HL-60/S4 (cell line): ENCODE results near the gene MLLT3.

Experiments used
- in situ Hi-C: fragments of 300-500 bp; cut with MboI; formaldehyde crosslinking; loops from 2 replicates; pipeline ENCODE4 v1.14.3; 2022; ENCODE audit warnings: low sequenced_read_pairs

The MLLT3 gene

DNA sequence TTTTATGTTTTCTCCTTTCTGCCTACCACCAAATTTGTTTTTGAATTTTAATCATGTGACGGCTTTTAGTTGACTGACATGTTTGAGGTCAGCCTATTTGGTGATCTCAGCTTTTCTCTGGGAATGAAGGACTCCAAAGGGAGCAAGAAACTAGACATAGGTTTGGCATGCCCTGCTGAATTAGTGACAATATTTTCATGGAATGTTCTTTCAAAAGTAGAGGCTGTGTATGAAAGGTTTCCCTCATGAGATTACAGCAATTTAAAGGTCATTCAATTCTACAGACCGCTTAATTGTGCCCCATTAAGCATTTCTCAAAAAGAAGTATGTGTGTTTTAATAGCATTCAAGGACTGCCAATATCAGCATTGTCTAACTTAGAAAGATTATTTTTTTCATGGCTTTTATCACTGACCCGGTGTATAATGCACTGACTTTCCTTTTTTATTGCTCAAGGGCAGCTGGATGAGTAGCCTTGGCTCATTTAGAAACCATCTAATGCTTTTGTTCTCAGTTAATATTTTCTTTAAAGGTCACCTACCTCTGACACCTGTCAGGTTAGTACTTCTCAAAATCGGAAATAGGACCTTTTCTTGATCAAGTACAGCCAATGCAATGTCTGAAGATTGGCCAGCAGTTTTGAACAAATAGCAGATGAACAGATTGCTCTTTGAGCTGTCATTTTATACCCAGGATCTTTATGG, 8.1 kb upstream of the MLLT3 start:
- in situ Hi-C loops = no loop called here

GRCh38 chr9:20625003-20625349, 2.7 kb upstream of the MLLT3 start:
- in situ Hi-C loops = no loop called here

- in situ Hi-C loops = no loop called here
Measured at GRCh38 chr9:20624201-20625002, 2.1 kb upstream of the MLLT3 start.

GRCh38 chr9:20623748-20624124, 1.4 kb upstream of the MLLT3 start:
- in situ Hi-C loops = no loop called here

GRCh38 chr9:20623021-20623747, 885 bp upstream of the MLLT3 start:
- in situ Hi-C loops = no loop called here

GRCh38 chr9:20621471-20622329, 599 bp downstream of the MLLT3 start:
- in situ Hi-C loops = no loop called here

GRCh38 chr9:20620650-20621470, 1.4 kb downstream of the MLLT3 start:
- in situ Hi-C loops = no loop called here

DNA sequence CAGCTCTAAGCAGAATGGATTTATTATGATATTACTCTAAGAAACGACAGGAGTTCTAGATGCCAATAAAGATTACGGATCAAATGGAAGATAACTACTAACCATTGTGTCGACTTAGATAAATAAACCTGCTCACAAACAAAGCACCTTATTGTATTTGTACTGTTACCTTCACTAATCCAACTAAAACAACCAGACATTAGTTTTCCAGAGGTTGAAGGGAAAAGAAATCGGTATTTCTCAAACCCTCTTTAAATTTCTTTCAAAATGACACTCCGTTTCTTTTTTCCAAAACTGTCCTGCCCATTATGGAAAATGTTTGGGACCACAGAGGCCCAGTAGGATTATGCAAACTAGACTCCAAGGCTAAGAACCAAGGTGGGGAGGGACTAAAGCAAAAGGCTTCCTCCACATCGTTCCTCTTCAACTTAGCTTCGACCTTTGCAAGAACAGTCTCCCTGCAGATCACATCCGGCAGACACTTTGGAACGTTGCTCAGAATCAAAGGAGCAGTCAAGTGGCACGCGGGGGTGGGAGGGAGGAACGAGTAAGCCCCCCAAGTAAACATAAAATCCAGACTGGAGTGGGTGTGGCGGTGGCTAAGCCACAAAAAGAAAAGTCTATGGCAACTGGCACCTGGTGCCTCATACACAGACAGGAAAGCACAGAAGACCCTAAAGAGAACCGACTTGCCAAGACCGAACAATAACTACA, 2.7 kb downstream of the MLLT3 start:
- in situ Hi-C loops = no loop called here

DNA sequence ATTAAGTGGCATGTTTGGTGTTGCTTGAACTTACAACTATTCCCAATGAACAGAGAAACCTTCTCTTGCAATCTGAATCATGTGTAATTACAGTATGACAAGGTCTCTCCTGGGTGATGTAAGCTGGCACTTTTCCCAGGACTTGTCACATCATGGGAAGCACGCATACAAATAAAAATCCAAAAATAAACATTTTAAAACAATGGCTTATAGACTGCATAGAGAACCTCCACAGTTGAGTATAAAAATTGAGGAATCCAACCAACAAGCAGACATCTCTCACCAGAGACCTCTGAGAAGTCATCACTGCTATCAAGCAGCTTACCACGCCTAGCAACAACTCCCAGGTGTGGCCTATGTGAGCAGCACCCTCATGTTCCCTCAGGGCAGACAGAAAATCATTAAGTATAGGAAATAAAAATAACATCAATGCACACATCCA, 3.9 kb downstream of the MLLT3 start:
- in situ Hi-C loops = no loop called here

DNA sequence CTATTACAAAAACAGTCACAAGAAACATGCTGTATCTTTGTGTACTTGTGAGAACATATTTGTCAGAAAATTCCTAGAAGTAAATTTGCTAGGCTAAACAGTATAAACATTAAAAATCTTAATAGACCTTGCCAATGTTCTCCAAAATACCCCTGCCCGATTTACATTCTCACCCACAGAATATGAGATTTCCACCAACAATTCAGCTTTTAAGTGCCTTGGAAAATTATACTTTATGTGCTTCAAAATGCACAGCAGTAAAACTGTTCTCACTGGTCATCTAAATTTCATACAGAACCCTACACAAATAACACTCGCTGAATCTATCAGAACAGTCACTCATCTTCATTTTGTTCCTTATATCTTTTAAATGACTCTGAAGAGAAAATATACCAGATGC, 5.5 kb downstream of the MLLT3 start:
- in situ Hi-C loops = no loop called here

DNA sequence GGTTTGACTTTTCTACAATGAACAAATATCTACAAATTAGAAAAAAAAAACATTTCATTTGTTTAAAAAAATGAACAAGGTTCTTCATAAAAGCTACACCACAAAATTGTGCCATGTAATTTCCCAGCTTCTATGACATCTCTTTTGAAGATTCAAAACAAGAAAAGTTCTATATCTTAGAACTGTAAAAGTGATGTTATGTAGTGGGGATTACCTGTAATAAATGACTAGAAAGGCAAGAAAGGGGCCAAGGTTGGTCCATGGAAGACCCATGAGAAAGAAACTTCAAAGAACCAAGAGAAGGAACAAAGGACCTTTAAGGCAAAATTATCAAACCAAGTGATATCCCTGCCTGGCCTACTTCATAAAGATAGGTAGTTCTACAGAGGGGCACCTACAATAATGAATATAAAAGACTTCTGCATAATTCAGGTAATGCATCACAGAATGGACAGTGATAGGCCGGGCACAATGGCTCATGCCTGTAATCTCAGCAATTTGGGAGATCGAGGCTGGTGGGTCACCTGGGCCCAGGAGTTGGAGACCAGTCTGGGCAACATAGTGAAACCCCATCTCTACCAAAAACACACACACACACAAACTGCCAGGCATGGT, 7.6 kb downstream of the MLLT3 start:
- in situ Hi-C loops = no loop called here

DNA sequence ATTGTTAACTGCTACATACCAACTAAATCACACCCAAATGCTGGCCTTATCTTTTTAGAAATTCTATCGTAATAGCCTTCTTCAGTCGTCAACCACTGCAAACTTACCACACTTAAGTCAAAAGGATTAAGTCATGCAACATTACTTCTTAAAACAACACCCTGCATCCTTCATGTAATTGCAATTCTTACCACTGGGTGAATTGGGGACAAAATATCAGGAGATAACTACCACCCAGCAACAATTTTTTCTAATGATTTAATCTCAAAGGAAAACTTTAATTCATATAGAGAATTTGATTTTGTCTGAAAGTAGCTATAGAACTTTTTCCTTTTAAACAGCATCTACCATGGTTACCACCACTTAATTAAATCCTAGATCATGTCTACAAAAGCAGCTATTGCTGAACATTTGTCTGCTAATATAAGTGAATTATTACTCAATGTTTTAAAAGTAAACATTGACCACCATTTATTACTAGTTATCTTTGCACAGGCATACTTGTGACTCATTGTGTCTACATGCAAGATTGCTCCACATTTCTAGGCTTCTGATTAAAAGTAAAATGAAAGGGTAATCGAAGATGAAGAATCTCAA, 10.5 kb downstream of the MLLT3 start:
- in situ Hi-C loops = no loop called here

DNA sequence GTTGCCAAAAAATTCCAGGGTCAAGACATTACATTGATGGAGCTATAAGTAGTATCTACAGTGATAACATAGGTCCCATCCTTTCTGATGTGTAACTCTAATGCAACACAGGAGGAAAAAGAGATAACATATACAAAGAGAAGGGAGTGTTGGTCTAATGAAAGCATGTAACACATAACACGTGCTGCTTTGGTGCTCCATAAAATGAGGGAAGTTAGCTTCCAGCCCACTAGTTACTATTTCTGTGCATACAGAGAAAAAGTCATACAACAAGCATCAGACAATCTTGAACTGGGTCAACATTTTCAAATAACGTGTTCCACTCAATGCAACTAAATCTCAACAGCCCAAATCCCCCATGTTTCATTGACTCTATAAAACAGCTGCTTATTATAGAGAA, 11.7 kb downstream of the MLLT3 start:
- in situ Hi-C loops = no loop called here

GRCh38 chr9:20608582-20608981, 13.7 kb downstream of the MLLT3 start:
- in situ Hi-C loops = no loop called here

DNA sequence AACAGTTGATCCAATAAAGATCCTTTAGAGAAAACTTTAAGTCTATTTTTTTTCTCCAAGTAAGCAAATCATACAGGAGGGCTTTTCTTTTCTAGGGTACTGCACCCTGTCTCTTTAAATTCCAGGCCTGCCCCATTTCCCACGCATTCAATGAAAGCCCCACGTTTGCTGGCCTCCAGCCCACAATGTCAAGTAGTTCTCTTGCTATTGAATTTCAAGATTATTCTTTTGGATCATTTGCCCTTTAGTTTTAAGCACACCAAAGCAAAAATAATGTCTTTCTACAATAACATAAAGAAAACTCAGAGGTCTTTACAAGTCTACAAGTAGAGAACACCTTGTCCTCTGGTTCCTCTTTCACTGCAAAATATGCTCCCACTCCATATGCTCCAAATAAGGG, 15.6 kb downstream of the MLLT3 start:
- in situ Hi-C loops = no loop called here

- in situ Hi-C loops = no loop called here
Measured at GRCh38 chr9:20604562-20604961, 17.7 kb downstream of the MLLT3 start.

GRCh38 chr9:20603524-20604268, 18.6 kb downstream of the MLLT3 start:
- in situ Hi-C loops = no loop called here

DNA sequence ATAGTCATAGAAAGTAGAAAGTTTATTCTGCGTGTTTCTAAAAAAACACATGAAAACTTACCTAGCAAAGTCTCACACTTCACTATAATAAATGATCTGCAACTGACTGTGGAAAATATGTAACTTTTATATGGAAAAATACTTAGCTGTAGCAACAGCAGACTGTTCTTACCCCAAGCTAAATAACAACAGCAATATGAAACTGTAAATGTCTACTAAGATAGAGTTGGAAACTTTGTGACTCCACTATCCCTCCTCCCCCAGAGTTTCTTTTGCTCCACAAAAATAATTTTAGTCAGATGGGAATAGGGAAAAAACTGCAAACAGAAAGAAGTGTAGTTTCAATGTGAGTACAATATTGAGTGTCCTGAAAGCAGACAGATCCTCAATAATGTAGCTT, 21.0 kb downstream of the MLLT3 start:
- in situ Hi-C loops = no loop called here
